Testis (tissue), 3 donors: Measurements from ENCODE around the gene ARHGEF28. TPM values are rescaled to one million over a fixed set of nuclear protein-coding genes. Genes with fewer than 3 reads are reported as not detected.

Experiments used
- DNase-seq: peaks from one replicate; pipeline ENCODE4 v3.0.0-alpha.2; 2019
- H3K27ac ChIP-seq, 2 donors: fragments of 200-600 bp; sonication (generic); one replicate each; pipeline ENCODE4 v1.5.1; 2019
- H3K27me3 ChIP-seq: fragments of 200-600 bp; sonication (generic); one replicate; pipeline ENCODE4 v1.5.1; 2019
- H3K36me3 ChIP-seq: fragments of 200-600 bp; sonication (generic); one replicate; pipeline ENCODE4 v1.5.1; 2017; ENCODE audit warnings: low read depth; ENCODE audit errors: missing control alignments
- H3K4me1 ChIP-seq: fragments of 200-600 bp; sonication (generic); one replicate; pipeline ENCODE4 v1.5.1; 2019
- H3K4me3 ChIP-seq, 2 donors: fragments of 200-600 bp; sonication (generic); one replicate each; pipeline ENCODE4 v1.5.1; 2017 to 2019
- H3K9me3 ChIP-seq: fragments of 200-600 bp; sonication (generic); one replicate; pipeline ENCODE4 v1.5.1; 2017
- CTCF ChIP-seq, 3 experiments: fragments of 450-650 bp in 2 of 3; fragments of 200-600 bp in 1 of 3; sonication (generic) in 1 of 3; IDR thresholded peaks; one replicate each; pipeline ENCODE4 v1.5.1; 2016 to 2019; ENCODE audit warnings: antibody characterized with exemption in 3 of 3, mild to moderate bottlenecking in 2 of 3, moderate library complexity in 1 of 3
- POLR2A ChIP-seq: fragments of 450-650 bp; IDR thresholded peaks from one replicate; pipeline ENCODE4 v1.6.1; 2017; ENCODE audit warnings: antibody characterized with exemption, mild to moderate bottlenecking, moderate library complexity
- WGBS, 2 donors: methylation state at CpG; one replicate each; pipeline ENCODE4 v1.1.5; 2018; 5-methylcytosine and 5-hydroxymethylcytosine counted together
- intact Hi-C: fragments of 100-400 bp; cut with DNase I; formaldehyde crosslinking; loops from one replicate; pipeline ENCODE4 v1.15.1; 2023; ENCODE audit warnings: low total_unique reads
- polyA plus RNA-seq: library from polyadenylated mRNA; stranded (reverse); fragments of 350-450 nt; fragmentation: Illumina TruSeq; extraction: RNeasy Lipid Tissue Mini Kit (QIAGEN cat#74804); gene quantifications from one replicate; pipeline ENCODE4 v1.2.3, GENCODE V29; 2014; ENCODE audit warnings: low read depth, low replicate concordance; ENCODE audit not compliant: insufficient read depth
- total RNA-seq, 2 donors: library from RNA; depleted of rRNA; stranded (reverse); fragments of >200 nt; gene quantifications; one replicate each; pipeline ENCODE4 v1.2.3, GENCODE V29; 2016

The ARHGEF28 gene
- total and polyA plus RNA-seq, 3 donors from 2014 or later, result 3.9 to 8.7 (median 8.0) TPM

GRCh38 chr5:73692166-73692640 is 66.2 kb downstream of the ARHGEF28 start:
- no peak overlapping the region for H3K27ac ChIP-seq
- intact Hi-C loops, result no loop called here
- WGBS, 2 donors, result 60 to 68% methylated on average over 2 of the region's 2 CpGs

GRCh38 chr5:73692981-73693380 is 67.0 kb downstream of the ARHGEF28 start:
- intact Hi-C loops, result no loop called here
- WGBS, 2 donors, result 89 to 97% methylated on average over 2 of the region's 2 CpGs
- no peak for TF ChIP-seq CTCF (IDR thresholded peaks at IDR 0.05)
- no peak for TF ChIP-seq POLR2A
- no peak for DNase-seq
- Histone ChIP-seq H3K36me3 (no peaks in the 10 kb centered on the region), H3K4me1 (peaks cover 7% of the 10 kb centered on the region), H3K27me3 (no peaks in the 10 kb centered on the region), H3K4me3 (no peak overlapping the region), H3K9me3 (no peaks in the 10 kb centered on the region), H3K27ac (no peak overlapping the region)

More at GRCh38 chr5:73692166-73692640, 66.2 kb downstream of the ARHGEF28 start:
- Histone ChIP-seq H3K36me3 (no peaks in the 10 kb centered on the region), H3K4me1 (peaks cover 7% of the 10 kb centered on the region), H3K9me3 (no peaks in the 10 kb centered on the region), H3K4me3 (no peak overlapping the region), H3K27me3 (no peaks in the 10 kb centered on the region)
- no peak for TF ChIP-seq CTCF (IDR thresholded peaks at IDR 0.05)
- TF ChIP-seq POLR2A, result no peak
- no peak for DNase-seq

GRCh38 chr5:73693573-73694061 is 67.6 kb downstream of the ARHGEF28 start:
- Histone ChIP-seq H3K4me1 (peaks cover 7% of the 10 kb centered on the region), H3K36me3 (no peaks in the 10 kb centered on the region), H3K9me3 (no peaks in the 10 kb centered on the region), H3K4me3 (no peak overlapping the region), H3K27ac (no peak overlapping the region), H3K27me3 (no peaks in the 10 kb centered on the region)
- TF ChIP-seq POLR2A (no peak), CTCF (IDR thresholded peaks at IDR 0.05) (peak in 2 of 3 experiments; percentile 33 to 43)
- peak; percentile 33 for DNase-seq
- intact Hi-C loops, result no loop called here
- 58 to 62% methylated on average over 4 of the region's 4 CpGs for WGBS, 2 donors

- WGBS, 2 donors, result 57 to 60% methylated on average over 2 of the region's 2 CpGs
- TF ChIP-seq CTCF (IDR thresholded peaks at IDR 0.05) (no peak), POLR2A (no peak)
- H3K27me3 ChIP-seq, result no peaks in the 10 kb centered on the region
- intact Hi-C loops, result no loop called here
- no peaks in the 10 kb centered on the region for H3K36me3 ChIP-seq
- no peak overlapping the region for H3K4me3 ChIP-seq
- DNase-seq, result no peak
- H3K4me1 ChIP-seq, result peaks cover 7% of the 10 kb centered on the region
- no peak overlapping the region for H3K27ac ChIP-seq
- H3K9me3 ChIP-seq, result no peaks in the 10 kb centered on the region
Observed at GRCh38 chr5:73694089-73694488, 68.1 kb downstream of the ARHGEF28 start.

- Histone ChIP-seq H3K27me3 (no peaks in the 10 kb centered on the region), H3K4me1 (peaks cover 7% of the 10 kb centered on the region), H3K27ac (no peak overlapping the region), H3K9me3 (no peaks in the 10 kb centered on the region), H3K36me3 (no peaks in the 10 kb centered on the region), H3K4me3 (no peak overlapping the region)
- intact Hi-C loops, result no loop called here
- TF ChIP-seq CTCF (IDR thresholded peaks at IDR 0.05), result no peak
- no peak for TF ChIP-seq POLR2A
- DNase-seq, result no peak
- WGBS, 2 donors, result 90 to 91% methylated on average over 3 of the region's 3 CpGs
Observed at GRCh38 chr5:73698011-73698410, 72.0 kb downstream of the ARHGEF28 start.
